ENCODE data around the gene BNIP3. TPM values are rescaled to one million over a fixed set of nuclear protein-coding genes. Genes with fewer than 3 reads are reported as not detected.

BNIP3 gene
- 70.6 and 89.7 TPM in 2 replicates for total RNA-seq

GRCh38 chr10:131981429-131982184 lies at the start of gene BNIP3:
BNIP3 (minus strand) TSS chr10:131981923; CDS start chr10:131981806, 117 bp downstream.

Other genes with a start within 250 kb of the BNIP3 start
- 24.9 and 29.3 TPM in 2 replicates for gene PPP2R2D, start 80.9 kb downstream of the BNIP3 start, total RNA-seq
- gene JAKMIP3, start 84.0 kb upstream of the BNIP3 start, total RNA-seq = under 0.01 TPM in 2 replicates
- 3.9 and 5.7 TPM in 2 replicates for gene DPYSL4, start 205.0 kb upstream of the BNIP3 start, total RNA-seq